Astrocyte of the hippocampus (primary cell): ENCODE results near the gene SMOC1.

ENCODE experiments used
- DNase-seq: peaks from one replicate; pipeline ENCODE4 v3.0.0; 2011; ENCODE audit warnings: low read depth, low spot score

Gene SMOC1

GRCh38 chr14:69980457-69981425 is 101.5 kb downstream of the SMOC1 start:
- peak; percentile 8 for DNase-seq

DNA sequence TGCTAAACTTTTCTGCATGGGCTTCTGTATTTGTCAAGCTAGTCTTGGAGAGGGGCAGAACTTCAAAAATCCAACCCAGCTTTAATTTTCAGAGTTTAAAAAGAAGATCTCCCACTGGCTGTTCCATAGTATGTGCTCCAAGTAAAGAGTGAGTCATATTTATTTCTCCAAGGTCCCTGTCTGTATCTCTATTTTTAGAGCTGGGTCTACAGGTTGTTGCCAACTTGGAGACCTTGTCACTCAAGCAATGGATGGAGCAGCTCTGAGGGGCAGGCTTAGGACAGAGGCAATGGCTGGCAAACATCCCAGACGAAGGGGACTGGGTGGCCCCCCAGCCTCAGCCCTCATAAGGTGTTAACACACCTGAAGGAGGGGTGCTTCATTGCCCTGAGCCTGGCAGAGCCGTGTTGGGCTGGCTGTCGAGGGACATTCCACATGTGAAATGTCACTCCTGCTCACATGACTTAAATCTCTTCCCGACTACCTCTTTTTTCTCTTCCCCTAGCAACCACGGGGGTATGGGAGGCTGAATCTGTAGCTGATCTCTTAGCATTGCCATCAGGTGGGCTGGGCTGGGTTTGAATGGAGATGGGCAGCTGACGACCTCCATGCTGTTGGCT is 103.1 kb downstream of the SMOC1 start:
- no peak for DNase-seq

DNA sequence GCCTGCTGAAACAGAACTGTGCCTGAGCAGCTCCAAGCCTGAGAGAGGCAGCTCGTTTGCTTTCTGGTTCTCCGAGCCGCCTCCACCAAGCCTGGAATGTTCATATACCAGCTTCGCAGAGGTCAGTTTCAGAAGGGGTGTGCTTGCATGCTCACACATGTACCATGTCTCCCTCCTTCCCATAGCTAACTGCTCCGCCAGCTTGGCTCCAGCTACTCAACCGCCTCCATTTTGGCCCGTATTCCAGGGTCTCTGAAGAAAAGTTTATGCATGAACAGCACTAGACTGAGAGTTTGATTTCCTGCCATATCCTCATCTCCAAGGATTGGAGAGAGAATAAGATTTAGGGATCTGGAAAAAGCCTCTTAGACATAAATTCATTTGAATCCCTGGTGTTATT is 103.7 kb downstream of the SMOC1 start:
- no peak for DNase-seq

GRCh38 chr14:69983317-69983716 is 104.1 kb downstream of the SMOC1 start:
- no peak for DNase-seq

DNA sequence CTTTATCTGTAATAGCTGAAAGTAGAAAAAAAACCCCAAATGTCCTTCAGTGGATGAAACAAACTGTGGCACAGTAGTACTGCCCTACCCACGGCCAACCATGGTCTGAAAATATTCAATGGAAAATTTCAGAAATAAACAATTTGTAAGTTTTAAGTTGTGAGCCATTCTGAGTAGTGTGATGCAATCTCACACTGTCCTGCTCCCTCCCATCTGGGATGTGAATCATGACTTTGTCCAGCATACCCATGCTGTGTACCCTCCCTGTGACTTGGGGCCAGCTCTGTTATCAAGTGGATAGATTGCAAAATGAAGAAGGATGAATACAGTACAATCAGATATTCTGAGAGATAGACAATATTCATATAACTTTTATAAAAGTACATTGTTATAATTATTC is 106.2 kb downstream of the SMOC1 start:
- no peak for DNase-seq

- DNase-seq: no peak
Observed at GRCh38 chr14:69986336-69986735, 107.1 kb downstream of the SMOC1 start.

GRCh38 chr14:69987406-69988121 is 108.3 kb downstream of the SMOC1 start:
- no peak for DNase-seq

DNA sequence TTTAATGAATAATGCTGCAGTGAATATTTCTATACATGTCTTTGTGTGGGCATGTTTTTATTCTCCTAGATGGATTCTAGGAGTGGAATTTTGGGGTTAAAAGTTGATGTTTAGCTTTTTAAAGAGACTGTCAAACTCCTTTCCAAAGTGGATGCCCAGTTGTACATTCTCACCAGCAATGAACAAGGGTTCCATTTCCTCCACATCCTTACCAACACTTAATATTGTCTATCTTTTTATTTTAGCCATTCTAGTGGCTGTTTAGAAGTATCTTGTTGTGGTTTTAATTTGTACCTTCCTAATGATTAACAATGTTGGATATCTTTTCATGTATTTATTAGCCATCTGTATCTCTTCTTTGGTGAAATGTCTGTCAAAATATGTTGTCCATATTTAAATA is 109.8 kb downstream of the SMOC1 start:
- no peak for DNase-seq

DNA sequence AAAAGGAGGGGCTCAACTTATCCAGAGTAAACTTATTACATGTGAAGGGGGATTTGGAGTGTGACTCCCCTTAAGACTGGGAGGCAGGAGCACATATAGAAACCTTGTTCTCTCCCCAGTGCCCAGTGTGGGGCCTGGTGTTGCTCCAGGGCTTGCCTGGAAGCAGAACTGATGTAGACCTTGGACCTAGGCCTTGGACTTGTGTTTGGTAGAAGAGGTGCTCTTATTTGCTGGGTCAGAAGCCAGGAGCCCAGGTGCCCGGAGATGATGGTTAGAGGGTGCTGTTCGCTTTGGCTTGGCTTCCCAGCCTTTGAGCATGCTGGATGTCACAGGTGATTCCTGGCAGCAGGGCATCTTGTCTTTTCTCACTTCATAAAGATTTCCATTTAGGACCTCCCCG is 110.4 kb downstream of the SMOC1 start:
- no peak for DNase-seq

DNA sequence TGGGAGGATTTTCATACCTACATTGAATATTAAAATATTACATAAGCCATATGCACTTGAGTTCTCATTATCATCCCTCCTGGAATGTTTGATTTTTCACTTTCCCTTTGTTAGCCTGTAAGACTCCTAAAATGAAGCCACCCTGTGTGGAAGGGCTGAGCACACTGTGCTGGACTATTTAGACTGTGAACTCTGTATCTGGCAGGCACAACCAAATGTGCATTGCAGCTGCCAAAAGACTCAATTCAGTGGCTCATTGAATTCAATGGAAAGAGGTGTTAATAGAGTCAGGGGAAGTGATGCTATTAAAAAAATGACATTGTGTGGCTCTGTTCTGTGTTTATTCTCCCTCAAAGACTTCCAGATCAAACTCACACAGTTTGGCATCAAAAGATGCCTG is 111.1 kb downstream of the SMOC1 start:
- DNase-seq: no peak

DNA sequence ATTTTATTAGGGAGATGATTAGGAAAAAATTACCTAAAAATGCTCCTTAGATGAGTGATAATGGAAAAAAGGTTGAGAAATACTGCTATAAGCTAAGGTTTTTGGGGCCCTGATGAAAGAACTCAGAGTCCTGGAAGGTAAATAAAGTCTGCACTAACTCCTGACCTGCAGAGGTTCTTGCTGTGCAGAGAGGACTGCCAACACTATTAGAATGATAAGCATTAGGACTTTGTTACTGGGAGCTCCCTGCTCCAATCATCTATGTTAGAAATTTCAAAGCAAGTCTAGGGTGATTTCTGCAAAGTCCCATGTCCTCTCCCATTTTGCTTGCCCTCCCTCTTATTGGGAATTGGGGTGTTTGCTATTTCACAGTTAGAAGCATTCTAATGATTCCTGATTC is 112.2 kb downstream of the SMOC1 start:
- DNase-seq: no peak

- no peak for DNase-seq
Observed at GRCh38 chr14:69992564-69992963, 113.3 kb downstream of the SMOC1 start.

DNA sequence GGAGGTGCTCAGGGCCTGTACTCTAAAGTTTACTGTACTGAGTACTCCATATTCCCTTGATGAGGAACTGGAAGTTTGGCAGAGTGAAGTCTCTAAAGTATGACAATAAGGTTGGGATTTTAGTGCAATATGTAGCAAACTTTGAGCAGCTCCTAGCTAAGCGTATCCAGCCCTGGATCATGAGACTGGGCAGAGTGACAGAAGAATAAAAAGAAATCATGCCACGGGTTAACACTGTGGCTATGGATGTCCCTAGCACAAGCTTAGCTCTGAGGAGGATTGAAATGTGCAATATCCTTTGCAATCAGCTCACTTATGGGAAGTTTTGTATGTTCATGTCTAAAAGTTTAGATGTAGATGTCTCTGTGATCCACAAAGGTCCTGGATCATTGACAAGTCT is 114.1 kb downstream of the SMOC1 start:
- DNase-seq: no peak

- DNase-seq: no peak
Observed at GRCh38 chr14:69994002-69994401, 114.8 kb downstream of the SMOC1 start.

GRCh38 chr14:69996216-69996615 is 117.0 kb downstream of the SMOC1 start:
- DNase-seq: no peak

- peak; percentile 45 for DNase-seq
Observed at GRCh38 chr14:69997849-69998248, 118.6 kb downstream of the SMOC1 start.

DNA sequence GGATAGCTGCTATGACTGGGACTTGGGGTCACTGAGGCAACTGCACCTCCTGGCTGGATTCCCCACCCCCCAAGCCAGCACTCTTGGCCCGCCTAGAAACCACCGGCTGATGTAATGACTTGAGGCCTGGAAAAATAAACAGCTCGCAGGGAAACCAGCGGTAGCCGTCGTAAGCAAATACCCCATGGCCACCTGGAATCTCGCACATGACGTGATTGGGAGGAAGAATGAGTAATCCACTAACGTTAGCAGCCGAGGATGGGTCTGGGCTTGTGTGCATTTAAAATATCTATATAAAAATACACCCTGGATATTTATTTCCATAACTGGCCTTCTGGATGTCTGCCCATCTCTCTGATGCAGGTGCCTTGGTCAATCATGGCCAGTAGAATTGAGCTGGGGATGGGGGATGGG is 120.1 kb downstream of the SMOC1 start:
- DNase-seq: peak; percentile 36

- DNase-seq: no peak
Observed at GRCh38 chr14:70000601-70001000, 121.4 kb downstream of the SMOC1 start.

GRCh38 chr14:70002589-70003346 is 123.6 kb downstream of the SMOC1 start:
- DNase-seq: peak; percentile 8

DNA sequence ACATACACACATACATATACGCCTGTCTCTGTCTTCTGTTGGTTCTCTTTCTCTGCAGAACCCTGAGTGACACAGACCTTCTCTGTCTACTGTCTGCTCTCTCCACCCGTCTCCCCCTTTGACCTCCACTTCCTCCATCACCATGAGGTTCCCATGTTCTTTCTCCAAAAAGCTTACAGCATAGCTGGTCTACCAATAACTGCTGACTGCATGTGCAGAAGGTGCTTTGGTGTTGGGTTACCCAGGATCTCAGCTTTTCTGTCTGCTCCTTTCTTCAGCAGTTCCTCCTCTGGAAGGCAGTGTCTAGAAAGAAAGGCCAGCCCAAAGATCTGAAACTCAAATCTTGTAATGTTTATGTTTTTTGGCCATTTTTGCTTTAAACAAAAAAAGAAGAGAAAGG is 125.6 kb downstream of the SMOC1 start:
- DNase-seq: no peak

DNA sequence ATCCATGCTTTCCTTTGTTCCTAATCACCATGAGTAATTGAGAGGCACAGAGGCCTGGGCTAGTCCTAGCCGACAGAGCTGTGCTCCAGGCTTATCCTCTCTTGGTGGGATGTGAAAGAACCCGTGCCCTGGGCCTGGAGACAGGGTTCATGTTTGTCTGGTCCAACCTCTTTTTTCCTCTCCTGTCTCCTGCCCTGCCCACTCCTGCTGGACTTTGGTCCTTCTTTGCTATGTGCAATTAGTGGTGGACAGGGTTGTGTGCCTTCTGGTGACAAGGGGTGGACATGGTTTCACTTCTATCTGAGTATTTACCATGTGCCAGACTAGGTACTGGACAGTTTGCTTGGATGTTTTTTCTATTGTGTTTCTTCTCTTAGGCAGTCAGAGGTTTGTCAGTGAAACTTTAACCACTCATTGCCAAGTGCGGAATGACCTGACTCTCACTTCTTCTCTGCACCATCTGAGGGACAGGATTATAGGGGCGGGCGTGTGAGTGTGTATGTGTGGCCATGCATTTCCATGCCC is 126.1 kb downstream of the SMOC1 start:
- DNase-seq: no peak
